HG03575 (cell line): Measurements from ENCODE around the gene ZNF429.
"Not testable (repeated sequence)": the region's sequence is repeated elsewhere in the genome, so short reads cannot be mapped to it uniquely, and the experiment has no call there.

ENCODE experiments used
- ATAC-seq: cut with Tn5 transposase; IDR thresholded peaks from one replicate; pipeline ENCODE4 v1.9.1; 2021; ENCODE audit not compliant: unreplicated experiment, insufficient number of reproducible peaks, low FRiP score; ENCODE audit errors: extremely low read depth

The ZNF429 gene

DNA sequence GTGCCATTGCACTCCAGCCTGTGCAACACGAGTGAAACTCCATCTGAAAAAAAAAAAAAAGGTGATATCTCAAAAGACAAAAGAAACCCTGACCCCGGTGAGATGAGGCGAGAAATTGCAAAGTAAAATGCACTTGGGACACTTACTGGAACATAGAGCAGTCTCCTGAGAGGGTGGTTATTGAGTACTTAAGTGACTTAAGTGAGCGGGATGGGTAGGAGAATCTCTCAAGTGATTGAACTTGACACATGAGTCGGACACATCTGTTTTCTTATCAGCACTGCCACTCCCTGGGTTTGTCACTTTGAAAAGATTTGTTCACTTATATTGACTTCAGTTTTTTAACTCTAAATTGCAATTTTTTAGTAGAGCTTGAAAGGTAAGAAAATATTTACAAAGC is 2.8 kb downstream of the ZNF429 start:
- no peak for ATAC-seq

DNA sequence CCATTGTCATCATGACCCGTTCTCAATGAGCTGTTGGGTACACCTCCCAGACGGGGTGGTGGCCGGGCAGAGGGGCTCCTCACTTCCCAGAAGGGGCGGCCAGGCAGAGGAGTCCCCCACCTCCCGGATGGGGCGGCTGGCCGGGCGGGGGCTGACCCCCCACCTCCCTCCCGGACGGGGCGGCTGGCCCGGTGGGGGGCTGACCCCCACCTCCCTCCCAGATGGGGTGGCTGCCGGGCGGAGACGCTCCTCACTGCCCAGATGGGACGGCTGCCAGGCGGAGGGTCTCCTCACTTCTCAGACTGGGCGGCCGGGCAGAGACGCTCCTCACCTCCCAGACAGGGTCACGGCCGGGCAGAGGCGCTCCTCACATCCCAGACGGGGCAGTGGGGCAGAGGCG is 5.7 kb downstream of the ZNF429 start:
- not testable (repeated sequence) for ATAC-seq

DNA sequence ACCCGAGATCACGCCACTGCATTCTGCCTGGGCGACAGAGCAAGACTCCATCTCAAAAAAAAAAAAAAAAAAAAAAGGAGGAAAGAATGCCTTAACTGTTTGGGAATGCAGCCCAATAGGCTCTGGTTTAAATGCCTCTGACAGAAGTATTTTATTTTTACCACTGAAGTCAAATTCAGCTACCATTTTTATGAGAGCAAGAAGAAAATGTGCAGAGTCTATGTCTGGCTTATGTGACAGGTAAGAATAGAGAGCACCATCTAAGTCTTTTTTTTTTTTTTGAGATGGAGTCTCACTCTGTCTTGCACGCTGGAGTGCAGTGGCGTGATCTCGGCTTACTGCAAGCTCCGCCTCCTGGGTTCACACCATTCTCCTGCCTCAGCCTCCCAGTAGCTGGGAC is 7.2 kb downstream of the ZNF429 start:
- not testable (repeated sequence) for ATAC-seq

DNA sequence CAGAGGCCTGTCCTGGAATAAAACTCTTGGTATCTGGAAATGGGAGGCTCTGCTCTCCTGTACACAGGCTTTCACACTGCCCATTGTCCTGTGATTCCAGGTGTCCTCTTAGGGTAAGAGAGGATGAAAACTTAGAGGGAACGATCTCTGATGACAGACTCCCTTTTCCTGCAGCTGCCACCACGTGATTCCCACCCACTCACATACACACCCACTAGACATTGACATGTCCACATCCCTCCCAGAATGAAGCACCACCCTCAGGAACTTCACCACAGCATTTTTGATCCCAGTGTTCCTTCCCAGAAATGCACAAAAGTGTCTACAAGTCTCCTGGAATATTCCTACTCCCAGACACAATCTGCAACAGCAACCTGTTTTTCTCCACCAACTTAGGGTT is 8.2 kb downstream of the ZNF429 start:
- no peak for ATAC-seq

DNA sequence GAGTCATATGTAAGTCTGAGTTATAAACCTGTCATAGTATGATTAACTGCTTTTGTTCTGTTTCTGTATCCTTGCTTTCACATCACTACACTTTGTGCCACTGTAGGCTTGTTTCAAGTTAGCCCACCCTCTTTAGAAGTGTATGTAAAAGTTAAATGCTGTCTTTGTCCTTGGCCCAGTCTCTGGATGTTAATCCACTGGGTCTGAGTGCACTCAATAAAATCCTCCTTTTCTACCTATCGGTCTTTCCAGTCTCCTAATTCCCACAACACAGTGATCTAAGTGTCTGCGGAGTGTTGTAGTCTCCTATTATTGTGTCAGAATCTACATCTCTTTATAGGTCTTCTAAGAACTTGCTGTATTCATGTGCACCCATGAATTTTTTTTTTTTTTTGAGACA is 14.1 kb downstream of the ZNF429 start:
- ATAC-seq, result no peak

DNA sequence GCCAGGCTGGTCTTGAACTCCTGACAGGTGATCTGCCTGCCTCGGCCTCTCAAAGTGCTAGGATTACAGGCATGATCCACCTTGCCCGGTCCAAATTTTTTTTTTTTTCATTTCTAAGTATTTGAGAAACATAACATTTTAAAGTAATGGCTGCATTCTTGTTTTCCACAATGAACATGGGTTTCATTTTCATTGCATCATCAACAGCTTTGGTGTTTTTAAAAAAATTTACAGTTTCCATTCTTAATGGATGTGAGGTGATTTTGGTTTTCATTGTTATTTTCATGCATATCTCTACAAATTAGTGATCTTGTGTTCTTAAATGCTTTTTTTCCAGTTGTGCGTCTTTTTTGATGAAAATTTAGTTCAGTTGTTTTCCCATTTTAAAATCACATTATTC is 27.5 kb downstream of the ZNF429 start:
- no peak for ATAC-seq

DNA sequence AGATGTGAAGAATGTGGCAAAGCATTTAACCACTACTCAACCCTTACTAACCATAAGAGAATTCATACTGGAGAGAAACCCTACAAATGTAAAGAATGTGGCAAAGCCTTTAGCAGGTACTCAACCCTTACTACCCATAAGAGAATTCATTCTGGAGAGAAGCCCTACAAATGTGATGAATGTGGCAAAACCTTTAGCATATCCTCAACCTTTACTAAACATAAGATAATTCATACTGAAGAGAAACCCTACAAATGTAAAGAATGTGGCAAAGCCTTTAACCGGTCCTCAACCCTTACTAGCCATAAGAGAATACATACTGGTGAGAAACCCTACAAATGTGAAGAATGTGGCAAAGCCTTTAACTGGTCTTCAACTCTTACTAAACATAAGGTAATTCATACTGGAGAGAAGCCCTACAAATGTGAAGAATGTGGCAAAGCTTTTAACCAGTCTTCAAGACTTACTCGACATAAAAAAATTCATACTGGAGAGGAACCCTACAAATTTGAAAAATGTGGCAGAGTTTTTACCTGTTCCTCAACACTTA is 31.4 kb downstream of the ZNF429 start:
- ATAC-seq, result not testable (repeated sequence)

DNA sequence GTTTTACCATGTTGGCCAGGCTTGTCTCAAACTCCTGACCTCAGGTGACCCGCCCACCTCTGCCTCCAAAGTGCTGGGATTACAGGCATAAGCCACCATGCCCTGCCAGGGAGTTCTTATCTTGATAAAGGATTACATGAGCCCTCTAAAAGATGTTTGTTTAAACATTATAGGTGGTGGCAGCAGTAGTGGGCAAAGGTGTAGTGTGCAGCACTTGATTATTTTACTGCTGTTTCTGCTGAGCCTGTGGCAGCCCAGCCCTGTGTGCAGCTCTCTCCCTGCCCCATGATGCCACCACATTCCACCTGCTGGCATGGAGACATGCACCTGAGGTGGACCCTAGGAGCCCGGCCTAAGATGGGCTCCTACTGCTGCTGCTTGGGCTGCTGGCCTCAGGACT is 54.0 kb downstream of the ZNF429 start:
- ATAC-seq, result no peak

DNA sequence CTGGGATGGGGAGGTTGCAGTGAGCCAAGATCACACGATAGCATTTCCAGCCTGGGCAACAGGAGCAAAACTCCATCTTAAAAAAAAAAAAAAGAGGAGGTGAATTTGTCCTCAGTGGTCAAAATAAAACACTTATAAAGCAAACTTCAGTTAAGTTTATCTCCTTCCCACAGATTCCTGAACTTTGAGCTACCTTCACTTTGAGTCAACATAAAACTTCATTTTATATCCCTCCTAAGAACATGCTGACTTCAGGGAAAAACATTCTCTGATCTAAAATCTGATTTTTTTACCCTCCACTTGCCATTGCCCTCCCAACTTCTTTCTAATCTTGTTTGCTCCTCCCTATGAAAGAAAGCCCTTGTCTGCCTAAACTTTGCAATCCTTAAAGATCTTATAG is 59.0 kb downstream of the ZNF429 start:
- ATAC-seq, result no peak

DNA sequence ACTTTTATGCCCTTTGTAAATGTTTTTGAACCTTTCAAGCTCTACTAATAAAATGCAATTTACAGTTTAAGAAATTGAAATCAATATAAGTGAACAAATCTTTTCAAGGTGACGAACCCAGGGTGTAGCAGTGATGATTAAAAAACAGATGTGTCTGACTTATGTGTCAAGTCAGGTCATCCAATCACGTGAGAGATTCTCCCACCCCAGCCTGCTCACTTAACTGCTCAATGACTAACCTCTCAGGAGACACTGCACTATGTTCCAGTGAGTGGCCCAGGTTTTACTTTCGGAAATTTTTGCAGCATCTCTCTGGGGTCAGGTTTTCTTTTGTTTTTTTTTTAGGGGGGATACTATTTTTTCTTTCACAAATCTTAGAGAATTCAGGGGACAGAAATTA is 60.7 kb downstream of the ZNF429 start:
- no peak for ATAC-seq

DNA sequence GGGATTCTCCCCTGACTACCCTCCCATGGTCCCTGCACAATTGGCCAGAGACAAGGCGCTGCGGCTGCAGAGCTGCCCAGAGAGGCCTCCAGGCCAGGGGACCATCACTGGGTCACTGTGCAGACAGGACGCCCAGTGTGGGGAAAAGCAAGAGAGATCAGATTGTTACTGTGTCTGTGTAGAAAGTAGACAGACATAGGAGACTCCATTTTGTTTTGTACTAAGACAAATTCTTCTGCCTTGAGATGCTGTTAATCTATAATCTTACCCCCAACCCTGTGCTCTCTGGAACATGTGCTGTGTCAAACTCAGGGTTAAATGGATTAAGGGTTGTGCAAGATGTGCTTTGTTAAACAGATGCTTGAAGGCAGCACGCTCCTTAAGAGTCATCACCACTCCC is 62.4 kb downstream of the ZNF429 start:
- not testable (repeated sequence) for ATAC-seq

DNA sequence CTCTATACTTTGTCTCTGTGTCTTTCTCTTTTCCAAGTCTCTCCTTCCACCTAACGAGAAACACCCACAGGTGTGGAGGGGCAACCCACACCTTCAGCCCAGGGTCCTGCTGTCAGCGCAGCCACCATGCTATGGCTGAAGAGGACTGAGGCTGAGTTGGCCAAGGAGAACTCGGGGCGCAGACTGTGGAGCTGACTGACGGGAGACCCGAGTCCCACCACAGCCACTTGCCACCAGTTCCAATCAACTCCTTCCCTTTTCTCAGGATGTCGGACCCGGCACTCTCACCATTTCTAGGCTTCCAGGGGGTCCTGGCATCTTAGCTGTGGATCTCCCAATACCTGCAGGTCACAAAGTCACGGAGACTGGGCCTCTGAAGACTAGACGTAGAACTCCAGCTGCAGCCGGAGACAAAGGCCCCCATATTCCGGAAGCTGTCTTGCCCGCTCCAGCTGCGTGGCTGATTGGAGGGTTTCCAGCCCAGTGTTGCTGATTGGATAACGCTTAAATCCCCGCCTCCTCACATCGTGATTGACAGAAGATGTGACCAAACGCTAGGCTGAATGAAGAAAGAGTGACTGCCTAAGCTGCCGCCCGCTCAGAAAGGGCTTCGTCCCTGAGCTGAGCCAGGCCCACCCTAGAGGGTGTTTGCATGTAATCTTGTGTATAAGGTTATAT is 63.6 kb downstream of the ZNF429 start:
- ATAC-seq, result no peak

DNA sequence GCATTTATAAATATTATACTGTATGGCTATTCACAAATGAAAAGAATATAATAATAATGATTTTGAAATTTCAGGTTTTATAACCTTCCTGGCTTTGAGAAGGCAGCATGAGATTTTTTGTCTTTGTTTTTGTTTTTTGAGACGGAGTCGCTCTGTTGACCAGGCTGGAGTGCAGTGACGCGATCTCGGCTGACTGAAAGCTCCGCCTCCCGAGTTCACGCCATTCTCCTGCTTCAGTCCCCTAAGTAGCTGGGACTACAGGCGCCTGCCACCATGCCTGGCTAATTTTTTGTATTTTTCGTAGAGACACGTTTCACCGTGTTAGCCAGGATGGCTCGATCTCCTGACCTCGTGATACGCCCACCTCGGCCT is 64.1 kb downstream of the ZNF429 start:
- ATAC-seq, result no peak

DNA sequence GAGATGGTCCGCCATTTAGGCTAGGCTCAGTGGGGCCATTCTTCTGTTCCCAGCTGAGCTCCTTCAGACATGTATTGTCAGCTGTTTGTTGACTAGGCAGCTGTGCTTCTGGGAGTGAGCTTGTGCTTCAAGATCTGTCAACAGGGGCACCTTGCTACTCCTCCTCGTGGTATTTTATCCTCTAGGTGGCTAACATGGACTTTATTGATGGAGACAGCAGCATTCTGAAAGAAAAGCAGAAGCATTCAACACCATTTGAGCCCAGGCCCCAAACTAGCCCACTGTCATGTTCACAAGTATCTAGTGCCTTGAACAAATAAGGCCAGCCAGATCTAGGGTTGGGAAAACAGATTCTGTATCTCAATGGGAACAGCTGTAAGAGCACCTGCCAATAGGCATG is 65.9 kb downstream of the ZNF429 start:
- no peak for ATAC-seq

DNA sequence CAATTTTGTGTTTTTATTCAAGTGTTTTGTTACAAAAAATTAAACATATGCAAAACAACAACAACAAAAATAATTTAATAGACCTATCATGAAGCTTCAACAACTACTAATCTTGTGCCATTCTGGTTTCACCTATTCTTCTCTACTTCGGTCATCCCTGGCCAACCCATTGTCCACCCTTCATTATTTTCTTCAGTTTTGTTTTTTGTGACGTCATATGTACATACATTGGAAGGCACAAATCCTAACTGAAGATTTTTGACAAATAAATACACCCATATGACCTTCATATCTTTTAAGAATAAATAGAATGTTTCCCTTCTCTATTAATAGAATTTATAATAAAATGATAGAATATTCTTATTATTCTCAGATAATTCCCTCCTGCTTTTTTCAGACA is 69.2 kb downstream of the ZNF429 start:
- no peak for ATAC-seq

DNA sequence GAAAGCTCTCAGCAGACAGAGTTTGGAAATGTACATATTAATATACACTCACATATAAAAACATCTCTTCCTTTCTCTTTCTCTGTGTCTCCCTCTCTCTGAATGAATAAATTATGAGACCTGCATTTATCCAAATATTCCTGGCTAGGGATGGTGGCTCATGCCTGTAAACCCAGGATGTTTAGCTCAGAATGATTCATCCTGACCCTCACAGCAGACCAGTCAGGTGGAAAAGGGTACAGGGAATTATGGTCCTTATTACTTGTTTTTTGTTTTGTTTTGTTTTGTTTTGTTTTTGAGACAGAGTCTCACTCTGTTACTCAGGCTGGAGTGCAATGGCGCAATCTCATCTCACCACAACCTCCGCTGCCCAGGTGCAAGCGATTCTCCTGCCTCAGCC is 71.1 kb downstream of the ZNF429 start:
- ATAC-seq, result no peak

DNA sequence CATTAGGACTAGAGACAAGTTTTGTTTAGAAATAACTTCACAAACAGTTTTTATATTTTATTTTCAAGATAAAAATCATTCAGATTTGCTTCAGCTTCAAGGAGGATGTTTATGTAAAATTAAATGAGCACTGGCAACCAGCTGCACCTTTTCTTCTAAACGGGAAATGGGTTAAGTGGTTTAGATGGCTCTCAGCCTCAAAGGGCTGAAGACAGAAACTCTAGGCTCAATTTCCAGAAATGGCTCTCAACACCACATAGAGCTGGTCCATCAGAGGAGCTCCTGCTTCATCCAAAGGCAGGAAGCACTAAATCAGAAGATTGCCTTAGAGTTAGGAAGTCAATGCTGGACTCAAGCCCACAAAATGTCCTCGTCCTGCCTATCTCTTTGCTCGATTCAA is 74.7 kb downstream of the ZNF429 start:
- ATAC-seq, result no peak

DNA sequence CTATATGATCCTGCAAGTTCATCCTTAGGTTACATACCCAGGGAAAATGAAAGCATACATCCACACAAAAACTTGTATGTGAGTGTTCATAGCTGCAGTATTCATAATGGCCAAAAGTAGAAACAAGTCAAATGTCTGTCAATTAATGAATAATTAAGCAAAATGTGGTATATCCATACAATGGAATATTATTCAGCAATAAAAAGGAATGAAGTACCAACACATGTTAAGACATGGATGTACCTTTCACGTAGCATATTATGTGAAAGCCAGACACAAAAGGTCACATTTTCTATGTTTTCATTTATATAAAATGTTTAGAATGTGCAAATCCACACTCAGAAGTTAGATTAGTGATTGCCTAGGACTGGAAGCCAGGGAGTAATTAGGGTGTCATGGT is 75.4 kb downstream of the ZNF429 start:
- ATAC-seq, result no peak

DNA sequence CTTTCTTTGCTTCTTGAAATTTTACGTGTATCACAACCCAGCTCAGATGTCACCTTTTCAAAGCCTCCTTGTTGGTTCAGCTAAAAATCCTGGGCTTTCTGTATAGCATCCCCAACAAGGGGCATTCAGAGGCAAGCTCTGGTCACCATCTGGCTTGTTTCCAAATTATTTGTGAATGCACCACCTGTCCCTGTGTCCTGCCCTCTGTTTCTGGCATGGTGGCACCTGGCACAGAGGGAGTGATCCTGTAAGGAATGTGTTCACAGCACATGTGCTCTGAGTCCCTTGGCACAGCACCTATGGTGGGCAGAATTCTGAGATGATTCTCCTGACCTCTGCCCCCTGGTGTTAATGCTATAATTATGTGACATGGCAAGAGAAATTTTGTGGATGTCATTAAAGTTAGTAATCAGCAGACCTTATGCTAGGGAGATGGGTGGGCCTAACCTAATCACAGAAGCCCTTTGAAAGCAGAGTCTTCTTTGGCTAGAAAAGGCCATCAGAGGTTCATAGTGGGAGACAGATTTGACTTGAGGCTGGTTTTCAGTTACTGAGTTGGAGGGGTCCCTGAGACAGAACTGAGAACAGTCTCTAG is 76.3 kb downstream of the ZNF429 start:
- ATAC-seq, result no peak

DNA sequence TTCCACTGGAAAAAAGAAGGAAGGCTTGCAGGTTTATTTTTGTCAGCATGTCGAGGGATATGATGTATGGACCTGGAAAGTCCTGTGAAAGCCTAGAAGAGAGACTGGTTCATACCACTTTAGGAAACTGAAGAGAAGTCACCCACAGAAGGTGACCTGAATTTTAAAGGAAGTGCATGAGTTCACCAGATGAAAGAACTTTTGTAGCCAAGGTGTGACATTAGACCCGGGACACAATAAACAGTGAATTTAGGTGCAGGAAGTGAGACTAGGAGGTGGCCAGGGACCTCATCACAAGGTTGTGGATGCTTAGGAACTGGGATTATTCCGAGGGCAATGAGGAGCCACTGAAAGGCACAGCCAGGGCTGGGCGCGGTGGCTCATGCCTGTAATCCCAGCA is 79.1 kb downstream of the ZNF429 start:
- no peak for ATAC-seq
